AG04450 (cell line): Measurements from ENCODE around the gene PDE3A. TPM values are rescaled to one million over a fixed set of nuclear protein-coding genes. Genes with fewer than 3 reads are reported as not detected.

Experiments used
- CTCF ChIA-PET: fragments of 300-600, 350-600 bp; formaldehyde crosslinking; extraction: SDS; loops from one replicate; lab custom pipeline; 2022; ENCODE audit warnings: antibody characterized with exemption, inconsistent platforms; lab: Charles Lee
- POLR2A ChIA-PET: fragments of 350-600 bp; formaldehyde crosslinking; extraction: SDS; loops from one replicate; lab custom pipeline; 2021; ENCODE audit warnings: antibody characterized with exemption, inconsistent platforms; lab: Yijun Ruan, JAX
- DNase-seq: peaks from one replicate; pipeline ENCODE4 v3.0.0-alpha.2; 2011; ENCODE audit warnings: low read depth, low spot score
- H3K27ac ChIP-seq: one replicate; pipeline ENCODE4 v1.5.1; 2012; ENCODE audit warnings: low read depth, low read length, control low read depth
- H3K27me3 ChIP-seq: one replicate; pipeline ENCODE4 v1.6.0; 2012; ENCODE audit warnings: low read length; ENCODE audit not compliant: control insufficient read depth, insufficient read depth
- H3K4me3 ChIP-seq: 2 replicates; pipeline ENCODE4 v1.5.1; 2011; ENCODE audit warnings: mild to moderate bottlenecking, low read depth, low read length, control low read depth
- H3K9me3 ChIP-seq: 2 replicates; pipeline ENCODE4 v1.5.1; 2012; ENCODE audit warnings: low read length; ENCODE audit not compliant: control insufficient read depth, insufficient read depth
- polyA plus RNA-seq: library from polyadenylated mRNA; depleted of rRNA; stranded (reverse); fragments of >200 nt; gene quantifications from 2 replicates; pipeline ENCODE4 v1.2.3, GENCODE V29; 2011
- TF ChIP-seq, protein P1 (sequence below): IDR thresholded peaks from 2 replicates; pipeline ENCODE4 v1.5.1; 2011; ENCODE audit warnings: low read depth, low read length, control low read depth, inconsistent platforms

PDE3A gene
- polyA plus RNA-seq, 1 experiment, result 0.10 TPM

DNA sequence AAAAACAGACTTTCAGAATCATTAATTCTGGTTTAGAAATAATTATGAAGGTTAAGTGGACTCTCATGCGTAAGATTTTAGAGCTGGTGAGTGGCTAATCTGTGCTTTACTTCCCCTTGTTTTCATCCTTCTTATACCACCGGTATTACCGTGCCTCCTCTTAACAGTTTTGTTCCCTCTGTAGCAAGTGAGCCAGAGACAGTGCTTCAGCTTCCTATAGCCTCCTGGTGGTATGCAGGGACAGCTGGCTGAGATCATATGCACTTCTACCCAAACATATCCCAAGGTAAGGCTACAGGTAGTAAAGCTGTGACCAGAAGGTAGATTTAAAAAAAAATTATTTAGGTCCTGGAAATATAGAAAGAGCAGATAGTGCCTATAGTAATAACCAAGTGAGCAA lies 55.2 kb downstream of the PDE3A start:
- Histone ChIP-seq H3K27me3 (no peaks in the 10 kb centered on the region), H3K4me3 (no peak overlapping the region), H3K9me3 (no peaks in the 10 kb centered on the region), H3K27ac (no peak overlapping the region)
- ChIA-PET POLR2A (no interaction called here), CTCF (no interaction called here)
- TF ChIP-seq, protein P1, sequence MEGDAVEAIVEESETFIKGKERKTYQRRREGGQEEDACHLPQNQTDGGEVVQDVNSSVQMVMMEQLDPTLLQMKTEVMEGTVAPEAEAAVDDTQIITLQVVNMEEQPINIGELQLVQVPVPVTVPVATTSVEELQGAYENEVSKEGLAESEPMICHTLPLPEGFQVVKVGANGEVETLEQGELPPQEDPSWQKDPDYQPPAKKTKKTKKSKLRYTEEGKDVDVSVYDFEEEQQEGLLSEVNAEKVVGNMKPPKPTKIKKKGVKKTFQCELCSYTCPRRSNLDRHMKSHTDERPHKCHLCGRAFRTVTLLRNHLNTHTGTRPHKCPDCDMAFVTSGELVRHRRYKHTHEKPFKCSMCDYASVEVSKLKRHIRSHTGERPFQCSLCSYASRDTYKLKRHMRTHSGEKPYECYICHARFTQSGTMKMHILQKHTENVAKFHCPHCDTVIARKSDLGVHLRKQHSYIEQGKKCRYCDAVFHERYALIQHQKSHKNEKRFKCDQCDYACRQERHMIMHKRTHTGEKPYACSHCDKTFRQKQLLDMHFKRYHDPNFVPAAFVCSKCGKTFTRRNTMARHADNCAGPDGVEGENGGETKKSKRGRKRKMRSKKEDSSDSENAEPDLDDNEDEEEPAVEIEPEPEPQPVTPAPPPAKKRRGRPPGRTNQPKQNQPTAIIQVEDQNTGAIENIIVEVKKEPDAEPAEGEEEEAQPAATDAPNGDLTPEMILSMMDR, result no peak
- no peak for DNase-seq

DNA sequence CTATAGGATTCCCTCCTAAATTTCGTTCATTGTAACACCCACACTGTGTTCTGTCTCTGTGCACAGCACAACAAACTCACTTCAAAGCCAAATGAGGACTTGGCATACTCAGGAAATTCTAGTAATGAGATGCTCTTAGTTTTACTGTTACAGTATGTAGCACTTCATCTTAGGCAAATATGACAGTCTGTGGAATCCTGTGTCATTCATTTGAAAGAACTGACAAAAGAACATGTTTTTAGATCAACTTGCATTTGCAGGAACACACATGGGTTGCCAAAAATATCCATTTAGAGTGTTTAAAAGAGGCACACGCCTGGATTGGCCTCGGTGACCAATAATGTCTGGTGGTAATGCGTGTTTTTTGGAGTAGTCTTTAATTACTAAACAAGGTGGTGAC lies 56.5 kb downstream of the PDE3A start:
- POLR2A ChIA-PET, result no interaction called here
- no peak for DNase-seq
- H3K9me3 ChIP-seq, result no peaks in the 10 kb centered on the region
- H3K27ac ChIP-seq, result no peak overlapping the region
- no peaks in the 10 kb centered on the region for H3K27me3 ChIP-seq
- TF ChIP-seq, protein P1, result no peak
- H3K4me3 ChIP-seq, result no peak overlapping the region
- CTCF ChIA-PET, result no interaction called here

DNA sequence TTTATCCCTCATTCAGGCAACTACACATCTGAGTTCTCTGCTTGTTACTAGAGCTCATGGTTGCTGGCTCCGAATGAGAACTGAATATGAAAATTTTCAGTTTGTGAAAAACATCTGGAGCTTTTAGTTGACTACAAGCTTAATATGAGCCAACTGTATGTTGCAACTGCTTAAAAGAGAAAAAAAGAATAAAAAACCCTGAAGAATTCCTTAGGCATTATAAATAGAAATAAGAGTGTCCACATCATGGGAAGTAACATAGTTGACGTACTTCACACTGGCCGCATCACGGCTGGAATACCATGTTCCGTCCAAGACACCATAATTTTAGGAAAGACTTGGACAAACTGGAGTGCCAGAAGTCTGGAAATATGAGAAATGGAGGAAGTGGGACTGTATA lies 57.9 kb downstream of the PDE3A start:
- ChIA-PET CTCF (no interaction called here), POLR2A (no interaction called here)
- H3K27me3 ChIP-seq, result no peaks in the 10 kb centered on the region
- no peak for DNase-seq
- TF ChIP-seq, protein P1, result no peak
- no peak overlapping the region for H3K27ac ChIP-seq
- no peak overlapping the region for H3K4me3 ChIP-seq
- no peaks in the 10 kb centered on the region for H3K9me3 ChIP-seq

DNA sequence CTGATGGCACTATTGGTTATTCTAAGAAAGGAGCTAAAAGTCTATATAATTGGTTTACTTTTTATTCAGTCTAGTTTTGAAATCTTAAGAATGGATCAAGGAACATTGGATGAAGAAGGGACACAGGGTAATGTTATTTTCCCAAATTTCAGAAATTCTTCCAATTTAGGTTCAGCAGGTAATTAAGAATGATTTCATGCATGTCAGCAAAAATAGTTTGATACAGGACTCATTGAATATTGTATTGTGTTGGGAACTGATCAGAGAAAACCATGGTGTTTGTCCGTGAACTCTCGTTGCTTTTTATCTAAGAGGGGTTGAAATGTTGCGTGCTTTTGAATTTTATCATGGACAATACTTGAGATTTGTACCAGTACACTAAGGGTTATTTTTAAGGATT lies 58.6 kb downstream of the PDE3A start:
- Histone ChIP-seq H3K4me3 (no peak overlapping the region), H3K27ac (no peak overlapping the region), H3K27me3 (no peaks in the 10 kb centered on the region), H3K9me3 (no peaks in the 10 kb centered on the region)
- CTCF ChIA-PET, result no interaction called here
- TF ChIP-seq, protein P1, result no peak
- POLR2A ChIA-PET, result no interaction called here
- no peak for DNase-seq

DNA sequence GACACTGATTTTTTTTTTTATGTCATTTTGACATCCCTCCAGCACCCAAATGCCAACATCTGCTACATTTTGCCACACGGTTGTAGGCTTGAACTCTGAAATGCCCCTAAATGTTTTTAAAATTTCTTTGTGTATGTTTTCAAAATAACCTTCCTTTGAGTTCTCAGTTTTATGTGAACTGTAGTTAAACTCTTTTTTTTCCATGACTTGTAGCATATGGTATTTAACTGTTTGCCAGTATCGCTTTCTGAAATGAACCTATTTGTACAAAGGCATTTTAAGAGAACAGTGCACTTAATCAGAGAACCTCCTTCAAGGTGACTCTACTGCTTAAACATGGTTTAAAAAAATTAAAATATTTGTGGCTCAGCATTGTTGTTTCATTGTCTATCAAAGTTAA lies 61.5 kb downstream of the PDE3A start:
- ChIA-PET POLR2A (interaction anchor here (0.5 kb wide), 1 partner anchor 251 kb away, joined by 3 read pairs; no protein-coding TSS in a partner anchor), CTCF (no interaction called here)
- no peak for DNase-seq
- Histone ChIP-seq H3K9me3 (no peaks in the 10 kb centered on the region), H3K27me3 (no peaks in the 10 kb centered on the region), H3K4me3 (no peak overlapping the region), H3K27ac (no peak overlapping the region)
- TF ChIP-seq, protein P1, result no peak
